Measurements from ENCODE around the gene RO60.
A peak's percentile ranks its signal among the peaks of the same experiment; 100 is the strongest.

Gene RO60

DNA sequence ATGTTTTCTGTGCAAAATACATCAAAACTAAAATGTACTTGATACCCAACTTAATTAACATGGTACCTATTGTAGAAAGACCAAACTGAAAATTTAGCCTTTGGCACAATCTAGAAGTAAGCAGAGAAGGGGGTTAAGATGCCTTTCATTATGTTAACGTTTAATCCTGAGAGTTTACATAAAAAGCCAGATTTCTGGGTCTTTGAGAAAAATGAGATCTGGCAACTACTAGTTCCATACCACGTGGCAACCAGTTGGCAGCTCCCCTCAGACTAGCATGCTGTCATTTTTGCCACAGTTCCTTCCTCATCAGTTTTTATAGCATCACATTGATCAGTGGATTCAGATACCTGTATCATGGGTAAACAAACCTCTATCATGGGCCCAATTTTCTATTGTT lies 1.5 kb downstream of the RO60 start:
- DNase-seq (ENCODE audit: low read depth in 2 of 2): no peak

- DNase-seq (ENCODE audit: low read depth in 2 of 2): no peak
Observed at GRCh38 chr1:193062698-193063463, 3.5 kb downstream of the RO60 start.

GRCh38 chr1:193065954-193066353 lies 6.5 kb downstream of the RO60 start:
- DNase-seq (ENCODE audit: low read depth in 2 of 2): no peak

DNA sequence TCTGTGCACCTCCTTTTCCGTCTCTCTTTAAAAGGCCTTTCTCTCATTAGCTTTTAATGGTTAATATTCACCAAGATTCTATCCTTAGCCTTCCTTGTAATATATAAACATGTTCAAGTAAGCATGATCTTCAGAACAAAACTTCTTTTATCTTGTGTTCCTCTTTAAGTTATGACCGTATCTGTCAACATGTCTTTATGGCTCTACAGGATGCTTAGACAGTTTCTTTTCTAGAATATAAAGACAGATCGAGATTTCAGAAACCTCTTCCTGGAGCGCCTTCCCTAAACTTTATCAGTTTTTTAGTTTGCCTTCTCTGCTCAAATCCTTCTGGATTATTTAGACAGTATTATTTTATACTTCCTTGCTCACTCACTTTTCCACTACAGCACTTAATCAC lies 7.2 kb downstream of the RO60 start:
- DNase-seq (ENCODE audit: low read depth in 2 of 2): no peak

DNA sequence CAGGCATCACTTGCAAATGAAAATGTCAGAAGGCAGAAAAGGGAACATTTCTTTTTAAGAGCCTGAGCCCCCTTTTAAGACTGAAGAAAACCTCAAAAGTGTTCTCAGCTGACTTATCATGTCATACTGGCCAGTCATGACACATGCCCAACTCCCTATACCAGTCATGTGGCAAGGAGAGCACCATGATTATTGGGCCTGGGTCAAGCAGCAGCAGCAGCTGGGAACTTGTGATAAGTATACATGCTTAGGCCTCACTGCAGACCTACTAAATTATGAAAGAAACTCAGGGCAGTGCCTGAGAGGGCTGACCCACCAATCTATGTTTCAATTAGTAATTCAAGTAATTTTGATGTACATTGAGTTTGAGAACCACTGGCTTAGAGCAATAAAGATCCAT lies 8.6 kb downstream of the RO60 start:
- DNase-seq (ENCODE audit: low read depth in 2 of 2): no peak

DNA sequence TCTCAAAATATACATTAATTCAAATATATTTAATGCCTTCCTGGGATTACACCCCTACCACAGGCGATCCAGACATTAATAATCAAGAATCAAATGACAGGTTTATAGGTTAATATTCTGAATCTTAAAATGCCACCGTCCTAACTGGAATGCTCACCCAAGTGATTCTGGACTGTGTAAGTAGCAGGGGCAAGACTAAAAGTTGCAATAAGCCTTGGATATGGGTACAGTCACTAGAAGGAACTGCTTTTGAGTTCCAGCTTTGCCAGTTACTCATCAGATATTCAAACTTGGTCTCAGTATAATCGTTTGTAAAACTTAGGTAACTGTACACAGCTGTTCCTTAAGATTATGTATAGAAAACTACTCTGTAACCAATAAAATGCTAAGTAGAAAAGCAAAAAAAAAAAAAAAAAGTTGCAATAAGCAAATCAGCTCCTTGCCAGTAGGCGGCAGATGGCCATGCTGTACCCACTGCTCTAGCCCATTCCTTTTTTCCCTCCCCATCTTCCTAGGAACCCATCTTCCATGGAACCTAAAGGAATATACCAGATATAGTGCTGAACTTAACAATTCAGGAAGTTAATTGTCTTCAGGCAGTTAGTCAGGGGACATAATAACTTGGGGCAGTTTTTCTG lies 10.5 kb downstream of the RO60 start:
- DNase-seq (ENCODE audit: low read depth in 2 of 2): no peak

DNA sequence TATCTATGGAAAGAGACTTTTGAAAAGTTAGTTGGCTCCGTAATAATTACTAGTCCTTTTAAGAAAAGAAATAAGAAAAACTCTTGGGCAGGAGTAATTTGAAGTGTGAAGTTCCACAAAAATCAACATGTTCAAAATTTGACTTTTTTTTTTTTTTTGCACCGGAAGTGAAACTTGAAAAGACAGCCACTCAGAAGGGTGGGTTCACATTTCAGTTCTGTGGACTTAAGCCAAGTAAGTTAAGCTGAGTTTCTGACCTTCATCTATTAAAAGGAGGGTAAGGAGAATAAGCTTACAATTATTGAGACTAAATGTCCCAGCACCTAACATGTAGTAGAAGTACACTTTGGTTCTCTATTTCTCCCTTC lies 11.0 kb downstream of the RO60 start:
- DNase-seq (ENCODE audit: low read depth in 2 of 2): no peak

DNA sequence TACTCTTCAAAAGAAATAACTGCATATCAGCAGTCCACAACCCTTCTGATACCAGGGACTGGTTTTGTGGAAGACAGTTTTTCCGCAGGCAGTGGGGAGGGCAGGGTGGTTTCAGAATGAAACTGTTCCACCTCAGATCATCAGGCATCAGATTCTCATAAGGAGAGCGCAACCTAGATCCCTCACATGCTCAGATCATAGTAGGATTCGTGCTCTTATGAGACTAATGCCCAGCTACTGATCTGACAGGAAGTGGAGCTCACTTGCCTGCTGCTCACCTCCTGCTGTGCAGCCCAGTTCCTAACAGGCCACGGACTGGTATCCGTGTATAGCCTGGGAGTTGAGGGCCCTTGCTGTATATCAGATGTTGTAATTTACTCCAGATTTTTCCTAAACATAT lies 11.5 kb downstream of the RO60 start:
- DNase-seq (ENCODE audit: low read depth in 2 of 2): no peak

GRCh38 chr1:193077991-193078390 lies 18.6 kb downstream of the RO60 start:
- no peak for DNase-seq (ENCODE audit: low read depth in 2 of 2)

- DNase-seq (ENCODE audit: low read depth in 2 of 2): no peak
Observed at GRCh38 chr1:193079187-193079586, 19.8 kb downstream of the RO60 start.

DNA sequence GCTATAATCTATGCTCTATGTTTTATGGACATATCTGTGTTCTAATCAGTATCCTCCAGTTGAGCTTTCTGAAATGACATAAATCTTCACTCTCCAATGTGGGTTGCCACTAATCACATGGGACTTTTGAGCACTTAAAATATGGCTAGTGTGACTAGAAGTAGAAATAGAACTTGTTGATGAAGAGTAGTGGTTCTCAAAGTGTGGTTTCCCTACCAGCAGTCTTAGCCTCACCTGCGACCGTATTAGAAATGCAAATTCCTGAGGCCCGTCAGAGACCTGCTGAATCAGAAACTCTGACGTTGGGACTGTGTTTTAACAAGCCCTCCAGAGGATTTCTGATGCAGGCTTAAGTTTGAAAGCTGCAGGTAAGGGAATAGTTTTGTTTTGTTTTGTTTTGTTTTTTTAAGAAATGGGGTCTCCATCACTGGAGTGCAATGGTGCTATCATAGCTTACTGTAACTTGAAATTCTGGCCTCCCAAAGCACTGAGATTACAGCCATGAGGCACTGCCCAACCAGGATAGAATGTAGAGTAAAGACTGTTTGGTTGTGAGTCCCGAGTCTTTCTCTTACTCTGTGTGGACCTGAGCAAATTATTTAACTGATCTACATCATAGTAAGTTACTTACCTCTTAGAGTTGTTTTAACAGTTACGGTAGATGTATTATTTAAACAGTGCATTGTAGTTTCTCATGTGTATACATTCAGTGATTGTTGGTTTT lies 24.1 kb downstream of the RO60 start:
- DNase-seq (ENCODE audit: low read depth in 2 of 2): no peak

DNA sequence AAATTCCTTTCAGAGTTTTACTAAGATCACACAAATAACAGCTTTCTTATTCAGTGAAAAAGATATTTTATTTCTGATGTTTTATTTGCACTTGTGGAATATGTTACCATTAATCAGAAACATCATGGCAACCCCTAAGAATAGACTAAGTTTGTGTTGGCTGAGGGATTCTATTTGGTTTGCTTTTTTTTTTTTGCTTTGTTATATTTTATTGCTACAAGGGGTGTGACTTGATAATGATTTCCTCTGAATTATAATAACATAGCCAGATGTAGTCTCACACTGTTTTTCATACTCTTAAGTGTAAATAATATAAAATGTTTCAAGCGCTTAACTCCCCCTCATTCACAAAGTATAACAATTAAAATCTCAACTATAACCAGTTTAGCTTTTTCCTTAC lies 25.9 kb downstream of the RO60 start:
- no peak for DNase-seq (ENCODE audit: low read depth in 2 of 2)

- no peak for DNase-seq (ENCODE audit: low read depth in 2 of 2)
Observed at GRCh38 chr1:193086342-193086741, 26.9 kb downstream of the RO60 start.

DNA sequence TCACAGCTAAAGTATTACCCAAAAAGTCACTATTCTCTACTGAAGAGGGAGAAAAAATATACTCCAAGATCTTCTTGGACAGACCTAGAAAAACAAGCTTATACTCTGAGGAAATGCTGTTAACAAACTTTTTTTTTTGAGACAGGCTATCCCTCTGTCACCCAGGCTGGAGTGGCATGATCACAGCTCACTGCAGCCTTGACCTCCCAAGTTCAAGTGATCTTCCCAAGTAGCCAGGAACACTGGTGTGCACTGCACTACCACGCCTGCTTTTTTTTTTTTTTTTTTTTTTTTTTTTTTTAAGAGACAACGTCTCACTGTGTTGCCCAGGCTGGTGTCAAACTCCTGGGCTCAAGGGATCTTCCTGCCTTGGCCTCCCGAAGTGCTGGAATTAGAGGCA lies 28.5 kb downstream of the RO60 start:
- no peak for DNase-seq (ENCODE audit: low read depth in 2 of 2)

DNA sequence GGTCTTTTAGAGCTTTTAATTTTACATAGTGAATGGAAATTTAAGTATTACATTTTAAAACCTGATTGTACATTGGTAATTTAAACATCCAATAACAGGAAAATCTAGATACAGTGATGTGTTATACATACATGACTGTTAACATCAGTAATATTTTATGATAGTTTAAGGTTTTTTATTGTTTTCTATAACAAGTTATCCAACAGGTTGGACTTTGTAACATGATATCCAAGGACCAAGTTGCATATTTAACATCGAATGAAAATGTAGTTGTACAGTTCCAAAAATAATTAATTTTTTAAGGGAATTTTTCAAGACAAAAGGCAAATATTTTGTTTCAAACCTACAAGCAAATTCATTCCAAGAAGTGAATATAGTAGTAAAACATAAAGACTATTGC lies 31.5 kb downstream of the RO60 start:
- no peak for DNase-seq (ENCODE audit: low read depth in 2 of 2)

- DNase-seq (ENCODE audit: low read depth in 2 of 2): no peak
Observed at GRCh38 chr1:193094112-193094511, 34.7 kb downstream of the RO60 start.

GRCh38 chr1:193102662-193103061 lies 43.2 kb downstream of the RO60 start:
- DNase-seq (ENCODE audit: low read depth in 2 of 2): no peak

- no peak for DNase-seq (ENCODE audit: low read depth in 2 of 2)
Observed at GRCh38 chr1:193103759-193104501, 44.5 kb downstream of the RO60 start.

- peak in 1 of 2 experiments; percentile 17 for DNase-seq (ENCODE audit: low read depth in 2 of 2)
Observed at GRCh38 chr1:193104502-193104906, 45.1 kb downstream of the RO60 start.

DNA sequence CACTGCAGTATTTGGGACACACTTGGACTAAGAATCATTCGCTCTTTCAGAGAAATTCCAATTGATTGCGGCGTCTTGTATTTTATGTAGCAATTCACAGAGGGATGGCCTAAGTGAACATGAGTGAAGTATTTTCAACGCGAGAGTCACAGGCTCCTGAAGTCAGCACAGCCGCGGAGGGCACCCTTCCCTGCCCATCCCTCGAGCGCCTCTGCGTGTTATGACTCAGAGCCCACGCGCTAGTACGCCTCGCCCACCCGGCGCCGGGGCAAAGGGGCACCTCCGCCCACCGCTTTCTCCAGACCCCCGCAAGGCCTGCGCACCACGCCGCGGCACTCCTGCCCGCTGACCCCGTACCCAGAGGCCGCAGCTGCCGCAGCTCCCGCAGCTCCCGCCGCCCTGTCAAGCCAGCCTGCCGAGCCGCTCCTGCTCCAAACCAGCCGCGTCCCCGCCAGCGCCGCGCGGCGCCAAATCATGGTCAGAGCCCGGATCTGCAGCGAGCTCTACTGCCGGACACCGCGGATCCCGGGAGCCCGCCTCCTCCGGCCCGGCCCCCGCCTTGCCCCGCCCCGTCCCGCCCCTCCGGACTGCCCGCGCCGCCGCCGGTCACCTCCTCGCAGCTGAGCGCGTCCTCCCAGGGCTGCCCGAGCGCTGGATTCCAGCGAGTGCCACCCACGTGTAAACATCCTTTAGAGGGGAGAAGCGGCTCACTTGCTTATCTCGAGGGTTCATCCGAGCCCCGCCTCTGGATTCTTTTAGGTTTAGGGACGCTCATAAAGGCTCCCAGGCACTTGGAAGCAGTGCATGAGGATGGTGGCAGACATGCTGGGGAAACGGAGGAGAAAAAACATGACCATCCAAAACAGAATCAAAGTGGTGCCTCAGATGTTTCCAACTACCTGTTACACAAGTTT lies 45.8 kb downstream of the RO60 start, which contains the start of gene GLRX2:
GLRX2 (minus strand) TSS at position 508 of the 914 bp plus-strand sequence; CDS start at position 476, 32 bp downstream.
- DNase-seq (ENCODE audit: low read depth in 2 of 2): peak; percentile 52 to 60

GRCh38 chr1:193105821-193106177 lies 46.4 kb downstream of the RO60 start:
- no peak for DNase-seq (ENCODE audit: low read depth in 2 of 2)

All from fibroblast of skin of left quadriceps (primary cell).